Neuronal stem cell (in vitro differentiated cells): Measurements from ENCODE around the gene STAM.
A peak's percentile ranks its signal among the peaks of the same experiment; 100 is the strongest.

Experiments
- DNase-seq: peaks from one replicate; pipeline ENCODE4 v3.0.0-alpha.2; 2013; ENCODE audit warnings: low spot score
- H2AFZ ChIP-seq: one replicate; pipeline ENCODE4 v1.6.1; 2013; ENCODE audit warnings: mild to moderate bottlenecking, low read length, inconsistent platforms
- H2AK5ac ChIP-seq: 2 replicates; pipeline ENCODE4 v1.6.1; 2013; ENCODE audit warnings: low read depth, mild to moderate bottlenecking, inconsistent platforms, low read length, moderate library complexity, mixed read lengths
- H2BK120ac ChIP-seq: 2 replicates; pipeline ENCODE4 v1.6.1; 2013; ENCODE audit warnings: low read depth, mild to moderate bottlenecking, inconsistent platforms, low read length, moderate library complexity, mixed read lengths
- H2BK12ac ChIP-seq: one replicate; pipeline ENCODE4 v1.6.1; 2013; ENCODE audit warnings: low read length, inconsistent platforms
- H2BK15ac ChIP-seq: 2 replicates; pipeline ENCODE4 v1.6.1; 2013; ENCODE audit warnings: mild to moderate bottlenecking, low read length, inconsistent platforms, mixed read lengths
- H2BK5ac ChIP-seq: one replicate; pipeline ENCODE4 v1.6.1; 2013; ENCODE audit warnings: inconsistent platforms, mild to moderate bottlenecking, low read length, moderate library complexity
- H3K14ac ChIP-seq: one replicate; pipeline ENCODE4 v1.6.1; 2013; ENCODE audit warnings: low read length, inconsistent platforms
- H3K18ac ChIP-seq: 2 replicates; pipeline ENCODE4 v1.6.1; 2013; ENCODE audit warnings: low read length, inconsistent platforms
- H3K23ac ChIP-seq: 2 replicates; pipeline ENCODE4 v1.6.1; 2013; ENCODE audit warnings: low read depth, mild to moderate bottlenecking, mixed read lengths, low read length, inconsistent platforms; ENCODE audit not compliant: poor library complexity
- H3K27ac ChIP-seq: replicated peaks from 3 replicates; pipeline ENCODE4 v1.5.1; 2013; ENCODE audit warnings: low read length, inconsistent platforms
- H3K27me3 ChIP-seq, 3 experiments: 2 replicates each; pipeline ENCODE4 v1.6.1; 2013; ENCODE audit warnings: low read length in 3 of 3, mild to moderate bottlenecking in 2 of 3, inconsistent platforms in 1 of 3, low read depth in 1 of 3, mixed read lengths in 1 of 3, moderate library complexity in 1 of 3; ENCODE audit not compliant: control insufficient read depth in 3 of 3, insufficient read depth in 3 of 3
- H3K36me3 ChIP-seq, 2 donors: replicated peaks in 1 of 2; 2 replicates each; pipeline ENCODE4 v1.6.1; 2013; ENCODE audit warnings: low read length in 2 of 2; ENCODE audit not compliant: control insufficient read depth in 2 of 2, insufficient read depth in 2 of 2
- H3K4ac ChIP-seq: 2 replicates; pipeline ENCODE4 v1.6.1; 2013; ENCODE audit warnings: inconsistent platforms, mild to moderate bottlenecking, low read length, moderate library complexity
- H3K4me1 ChIP-seq, 2 donors: 1 replicate in 1 of 2; 2 replicates in 1 of 2; pipeline ENCODE4 v1.6.1; 2013; ENCODE audit warnings: low read length in 2 of 2, low read depth in 1 of 2; ENCODE audit not compliant: control insufficient read depth in 2 of 2, insufficient read depth in 1 of 2
- H3K4me2 ChIP-seq: one replicate; pipeline ENCODE4 v1.6.1; 2013; ENCODE audit warnings: mild to moderate bottlenecking, low read length, inconsistent platforms; ENCODE audit not compliant: insufficient read depth, poor library complexity, severe bottlenecking
- H3K4me3 ChIP-seq, 2 donors: 2 replicates each; pipeline ENCODE4 v1.5.1; 2013; ENCODE audit warnings: low read length in 2 of 2, mild to moderate bottlenecking in 2 of 2, inconsistent platforms in 1 of 2, moderate library complexity in 1 of 2
- H3K79me1 ChIP-seq: one replicate; pipeline ENCODE4 v1.6.1; 2013; ENCODE audit warnings: low read depth, mild to moderate bottlenecking, inconsistent platforms, low read length, moderate library complexity
- H3K9ac ChIP-seq: one replicate; pipeline ENCODE4 v1.6.1; 2013; ENCODE audit warnings: mild to moderate bottlenecking, low read depth, low read length, inconsistent platforms; ENCODE audit not compliant: poor library complexity
- H3K9me3 ChIP-seq, 2 donors: replicated peaks in 1 of 2; 2 replicates each; pipeline versions ENCODE3 to v1.6.1; 2013; ENCODE audit warnings: low read length in 2 of 2, mild to moderate bottlenecking in 2 of 2, inconsistent platforms in 1 of 2, low read depth in 1 of 2, mixed read lengths in 1 of 2, moderate library complexity in 1 of 2; ENCODE audit not compliant: control insufficient read depth in 2 of 2, insufficient read depth in 1 of 2
- H4K8ac ChIP-seq: one replicate; pipeline ENCODE4 v1.6.1; 2013; ENCODE audit warnings: low read depth, mild to moderate bottlenecking, inconsistent platforms, low read length, moderate library complexity
- H4K91ac ChIP-seq: one replicate; pipeline ENCODE4 v1.6.1; 2013; ENCODE audit warnings: low read length, low read depth, mild to moderate bottlenecking, inconsistent platforms; ENCODE audit not compliant: poor library complexity
- WGBS, 2 donors: extraction: QIAGEN DNeasy Blood & Tissue Kit; methylation state at CpG; one replicate each; pipeline ENCODE4 v1.1.7; 2013; ENCODE audit warnings: missing lambda C conversion rate in 2 of 2, mixed read lengths in 1 of 2; ENCODE audit not compliant: insufficient read length in 2 of 2, insufficient replicate concordance in 1 of 2; ENCODE audit errors: extremely low coverage in 2 of 2; 5-methylcytosine and 5-hydroxymethylcytosine counted together

STAM gene

DNA sequence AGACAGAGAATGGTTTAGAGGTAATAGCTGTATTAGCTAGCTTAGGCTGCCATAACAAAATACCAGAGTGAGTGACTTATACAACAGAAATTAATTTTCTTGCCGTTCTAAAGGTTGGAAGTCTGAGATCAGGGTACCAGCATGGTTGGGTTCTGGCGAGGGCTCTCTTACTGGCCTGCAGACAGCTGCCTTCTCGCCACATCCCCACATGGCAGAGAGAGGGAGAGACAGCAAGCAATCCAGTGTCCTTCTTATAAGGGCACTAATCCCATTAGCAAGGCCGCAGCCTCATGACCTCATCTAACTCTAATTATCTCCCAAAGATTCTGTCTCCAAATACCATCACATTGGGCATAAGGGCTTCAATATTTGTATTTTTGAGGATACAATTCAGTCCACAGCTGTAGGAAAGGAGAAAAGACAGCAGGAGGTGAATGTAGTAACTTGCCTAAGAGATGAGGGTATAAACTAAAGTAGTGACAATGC, 3.6 kb upstream of the STAM start:
- no peak overlapping the region for H3K9ac ChIP-seq
- no peak overlapping the region for H4K91ac ChIP-seq
- no peak overlapping the region for H3K4ac ChIP-seq
- H3K14ac ChIP-seq, result no peak overlapping the region
- no peak overlapping the region for H4K8ac ChIP-seq
- WGBS, 2 donors, result no CpG with 5 or more reads among the region's 4 CpGs
- no peak overlapping the region for H2AK5ac ChIP-seq
- H3K4me2 ChIP-seq, result no peak overlapping the region
- no peak overlapping the region for H2BK12ac ChIP-seq
- H3K79me1 ChIP-seq, result peaks cover 3% of the 10 kb centered on the region
- no peak for DNase-seq
- H2BK15ac ChIP-seq, result no peak overlapping the region
- H3K23ac ChIP-seq, result no peak overlapping the region
- H3K9me3 ChIP-seq, result peaks cover 0 to 12% of the 10 kb centered on the region in 2 donors
- H3K4me1 ChIP-seq, result peaks cover 1 to 2% of the 10 kb centered on the region in 2 donors
- H3K36me3 ChIP-seq, result peaks cover 0 to 3% of the 10 kb centered on the region in 2 donors
- no peak overlapping the region for H3K27ac ChIP-seq
- no peak overlapping the region for H3K18ac ChIP-seq
- H3K27me3 ChIP-seq, result no peaks in the 10 kb centered on the region
- H2BK120ac ChIP-seq, result no peak overlapping the region
- no peak overlapping the region for H2BK5ac ChIP-seq
- no peak overlapping the region for H2AFZ ChIP-seq
- no peak overlapping the region for H3K4me3 ChIP-seq

DNA sequence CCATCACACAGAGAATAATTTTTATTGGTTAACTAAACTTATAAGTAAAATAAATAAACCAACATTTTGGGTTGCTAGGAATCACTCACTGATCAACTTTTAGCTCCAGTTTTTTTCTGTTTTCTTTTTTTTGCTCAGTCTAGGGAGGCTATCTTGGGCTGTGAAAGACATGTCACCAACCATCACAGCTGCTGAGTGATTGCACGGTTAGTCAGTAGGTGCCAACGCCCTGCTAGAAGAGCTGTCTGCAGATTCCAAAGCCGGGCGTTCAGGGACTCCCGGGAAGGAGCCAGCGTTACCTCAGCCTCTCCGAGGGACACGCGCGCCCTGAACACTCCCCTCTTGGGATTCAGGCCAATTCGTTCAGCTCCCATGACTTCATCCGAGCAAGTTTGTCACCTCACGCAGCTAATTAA, 604 bp upstream of the STAM start:
- H2BK15ac ChIP-seq, result no peak overlapping the region
- peak overlapping the region; percentile 86 for H2AFZ ChIP-seq
- WGBS, 2 donors, result no CpG with 5 or more reads among the region's 13 CpGs
- H3K14ac ChIP-seq, result no peak overlapping the region
- H3K4me3 ChIP-seq, result peak overlapping the region; percentile 86 to 98
- H3K4ac ChIP-seq, result no peak overlapping the region
- H3K36me3 ChIP-seq, result peaks cover 0 to 15% of the 10 kb centered on the region in 2 donors
- H3K23ac ChIP-seq, result no peak overlapping the region
- H3K79me1 ChIP-seq, result peaks cover 3% of the 10 kb centered on the region
- H3K18ac ChIP-seq, result peak overlapping the region; percentile 5
- no peak overlapping the region for H4K8ac ChIP-seq
- H3K27ac ChIP-seq, result peak overlapping the region; percentile 86
- peak overlapping the region; percentile 64 for H3K9ac ChIP-seq
- no peaks in the 10 kb centered on the region for H3K27me3 ChIP-seq
- H2BK12ac ChIP-seq, result no peak overlapping the region
- H3K9me3 ChIP-seq, result peaks cover 0 to 15% of the 10 kb centered on the region in 2 donors
- no peak overlapping the region for H2AK5ac ChIP-seq
- H3K4me1 ChIP-seq, result peaks cover 1 to 9% of the 10 kb centered on the region in 2 donors
- H3K4me2 ChIP-seq, result peak overlapping the region; percentile 52
- no peak for DNase-seq
- H4K91ac ChIP-seq, result no peak overlapping the region
- H2BK5ac ChIP-seq, result no peak overlapping the region
- no peak overlapping the region for H2BK120ac ChIP-seq

DNA sequence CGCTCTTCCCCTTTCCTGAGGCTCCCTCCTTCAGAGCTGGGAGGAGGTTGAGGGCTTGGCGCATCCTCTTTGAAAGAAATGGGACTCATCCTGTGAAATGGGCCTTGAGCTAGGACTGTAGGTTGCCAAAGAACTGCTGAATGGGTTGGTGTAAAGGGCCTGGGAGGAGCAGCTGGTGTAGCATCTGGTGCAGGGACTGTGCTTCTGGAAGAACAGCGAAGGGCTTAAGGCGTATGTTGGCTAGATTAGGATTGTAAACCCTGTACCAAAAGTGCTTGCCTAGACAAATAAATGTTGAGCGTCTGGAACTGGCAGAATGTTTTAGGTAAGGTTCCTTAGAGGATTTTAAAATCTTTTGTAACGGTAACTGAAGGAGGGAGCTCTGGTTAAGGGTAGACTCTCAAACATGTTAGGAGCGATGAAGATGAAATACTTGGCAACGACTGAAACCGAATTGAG, 563 bp downstream of the STAM start:
- Histone ChIP-seq H2AK5ac (no peak overlapping the region), H3K18ac (peak overlapping the region; percentile 23), H2BK12ac (no peak overlapping the region), H3K4me1 (peaks cover 1 to 9% of the 10 kb centered on the region in 2 donors), H2BK5ac (peak overlapping the region; percentile 85), H4K8ac (no peak overlapping the region), H3K14ac (no peak overlapping the region), H2BK120ac (no peak overlapping the region), H3K4me3 (peak overlapping the region; percentile 86 to 90), H3K27ac (peak overlapping the region; percentile 84), H3K23ac (no peak overlapping the region), H3K27me3 (no peaks in the 10 kb centered on the region), H4K91ac (no peak overlapping the region), H3K4ac (no peak overlapping the region), H3K9me3 (peaks cover 0 to 17% of the 10 kb centered on the region in 2 donors), H3K9ac (peak overlapping the region; percentile 96), H3K79me1 (peaks cover 3% of the 10 kb centered on the region), H2AFZ (peak overlapping the region; percentile 86), H3K4me2 (peak overlapping the region; percentile 64), H2BK15ac (no peak overlapping the region), H3K36me3 (peaks cover 0 to 20% of the 10 kb centered on the region in 2 donors)
- no peak for DNase-seq
- no CpG with 5 or more reads among the region's 9 CpGs for WGBS, 2 donors

DNA sequence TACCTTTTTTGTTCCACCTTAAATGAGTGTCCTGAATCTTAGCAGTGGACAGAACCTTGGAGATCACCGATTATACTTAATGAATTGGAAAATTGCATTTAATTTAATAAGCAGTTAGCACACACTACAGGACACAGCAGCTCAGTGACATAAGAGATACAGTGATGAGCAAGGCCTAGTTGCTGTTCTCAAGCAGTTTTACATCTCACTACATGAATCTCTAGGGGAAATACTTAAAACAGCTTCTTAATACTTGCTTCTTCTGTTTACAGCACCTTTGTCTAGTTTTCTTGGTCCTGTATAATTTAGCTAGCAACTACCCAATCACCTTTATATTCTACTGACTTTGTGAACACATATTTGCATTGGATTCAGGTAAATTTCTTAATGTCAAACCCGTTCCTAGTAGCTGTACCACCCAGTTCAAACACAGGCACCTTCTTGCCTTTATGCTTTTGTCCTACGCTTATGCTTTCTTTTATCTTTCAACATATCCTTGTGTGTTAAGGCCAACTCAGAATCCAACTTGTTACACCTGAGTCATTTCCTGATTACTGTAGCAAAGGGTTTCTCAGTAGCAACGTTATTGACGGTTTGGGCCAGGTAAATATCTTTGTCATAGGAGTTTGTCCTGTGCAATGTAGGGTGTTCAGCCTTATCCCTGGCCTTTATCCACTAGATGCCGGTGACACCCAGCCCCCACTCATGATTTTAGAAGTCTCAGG, 1.8 kb downstream of the STAM start:
- H4K91ac ChIP-seq, result no peak overlapping the region
- H2AK5ac ChIP-seq, result no peak overlapping the region
- H3K4me1 ChIP-seq, result peaks cover 1 to 9% of the 10 kb centered on the region in 2 donors
- H2BK120ac ChIP-seq, result no peak overlapping the region
- H3K14ac ChIP-seq, result no peak overlapping the region
- H3K23ac ChIP-seq, result no peak overlapping the region
- H2BK12ac ChIP-seq, result no peak overlapping the region
- H3K27ac ChIP-seq, result no peak overlapping the region
- no peak overlapping the region for H2AFZ ChIP-seq
- H3K27me3 ChIP-seq, result no peaks in the 10 kb centered on the region
- peaks cover 0 to 26% of the 10 kb centered on the region in 2 donors for H3K36me3 ChIP-seq
- no peak overlapping the region for H3K4me2 ChIP-seq
- H3K4me3 ChIP-seq, result peak overlapping the region in 1 of 2 donors; percentile 86
- H2BK15ac ChIP-seq, result no peak overlapping the region
- no peak overlapping the region for H2BK5ac ChIP-seq
- H3K9me3 ChIP-seq, result peaks cover 0 to 12% of the 10 kb centered on the region in 2 donors
- H3K79me1 ChIP-seq, result peaks cover 6% of the 10 kb centered on the region
- H3K4ac ChIP-seq, result no peak overlapping the region
- no peak overlapping the region for H3K18ac ChIP-seq
- no CpG with 5 or more reads among the region's 6 CpGs for whole genome bisulfite sequencing, 2 donors
- H3K9ac ChIP-seq, result no peak overlapping the region
- DNase-seq, result no peak
- no peak overlapping the region for H4K8ac ChIP-seq
